ENCODE measurements around the gene TBC1D22B. TPM values are rescaled to one million over a fixed set of nuclear protein-coding genes. Genes with fewer than 3 reads are reported as not detected.
"Not testable (repeated sequence)": the region's sequence is repeated elsewhere in the genome, so short reads cannot be mapped to it uniquely, and the experiment has no call there.

Gene TBC1D22B
- total RNA-seq, 1 donor from 2014 or later: 15.3 TPM

- DNase-seq (ENCODE audit: low spot score): no peak
Measured at GRCh38 chr6:37265860-37266259, 8.3 kb downstream of the TBC1D22B start.

- DNase-seq (ENCODE audit: low spot score): no peak
Measured at GRCh38 chr6:37269105-37269504, 11.5 kb downstream of the TBC1D22B start.

GRCh38 chr6:37272834-37273566 lies 15.4 kb downstream of the TBC1D22B start:
- DNase-seq (ENCODE audit: low spot score): no peak

- DNase-seq (ENCODE audit: low spot score): no peak
Measured at GRCh38 chr6:37273690-37274089, 16.1 kb downstream of the TBC1D22B start.

- no peak for DNase-seq (ENCODE audit: low spot score)
Measured at GRCh38 chr6:37275350-37275749, 17.8 kb downstream of the TBC1D22B start.

GRCh38 chr6:37277001-37277409 lies 19.4 kb downstream of the TBC1D22B start:
- peak; percentile 71 for DNase-seq (ENCODE audit: low spot score)

- no peak for DNase-seq (ENCODE audit: low spot score)
Measured at GRCh38 chr6:37279366-37280134, 22.0 kb downstream of the TBC1D22B start.

- DNase-seq (ENCODE audit: low spot score): no peak
Measured at GRCh38 chr6:37280162-37280887, 22.8 kb downstream of the TBC1D22B start.

GRCh38 chr6:37282371-37282770 lies 24.8 kb downstream of the TBC1D22B start:
- no peak for DNase-seq (ENCODE audit: low spot score)

GRCh38 chr6:37283268-37283667 lies 25.7 kb downstream of the TBC1D22B start:
- no peak for DNase-seq (ENCODE audit: low spot score)

GRCh38 chr6:37283671-37284151 lies 26.1 kb downstream of the TBC1D22B start:
- peak; percentile 68 for DNase-seq (ENCODE audit: low spot score)

GRCh38 chr6:37284781-37285180 lies 27.2 kb downstream of the TBC1D22B start:
- no peak for DNase-seq (ENCODE audit: low spot score)

- DNase-seq (ENCODE audit: low spot score): no peak
Measured at GRCh38 chr6:37285861-37286311, 28.3 kb downstream of the TBC1D22B start.

- DNase-seq (ENCODE audit: low spot score): no peak
Measured at GRCh38 chr6:37287519-37288157, 30.1 kb downstream of the TBC1D22B start.

GRCh38 chr6:37288247-37288646 lies 30.7 kb downstream of the TBC1D22B start:
- DNase-seq (ENCODE audit: low spot score): no peak

- DNase-seq (ENCODE audit: low spot score): no peak
Measured at GRCh38 chr6:37289931-37290330, 32.4 kb downstream of the TBC1D22B start.

- no peak for DNase-seq (ENCODE audit: low spot score)
Measured at GRCh38 chr6:37293426-37293825, 35.9 kb downstream of the TBC1D22B start.

GRCh38 chr6:37297637-37298036 lies 40.1 kb downstream of the TBC1D22B start:
- not testable (repeated sequence) for DNase-seq (ENCODE audit: low spot score)

- no peak for DNase-seq (ENCODE audit: low spot score)
Measured at GRCh38 chr6:37298958-37299357, 41.4 kb downstream of the TBC1D22B start.

- no peak for DNase-seq (ENCODE audit: low spot score)
Measured at GRCh38 chr6:37299990-37300389, 42.4 kb downstream of the TBC1D22B start.

GRCh38 chr6:37302086-37302686 lies 44.6 kb downstream of the TBC1D22B start:
- no peak for DNase-seq (ENCODE audit: low spot score)
